Memory B cell (primary cell): ENCODE results near the gene VANGL2.
"Not testable (repeated sequence)": the region's sequence is repeated elsewhere in the genome, so short reads cannot be mapped to it uniquely, and the experiment has no call there.

Experiments used
- ATAC-seq: fragments of 150-1000 bp; cut with Tn5 transposase; 2 replicates; pipeline ENCODE4 v1.10.0; 2021; ENCODE audit warnings: low read depth, mild to moderate bottlenecking, moderate library complexity
- DNase-seq, 2 donors: peaks; one replicate each; pipeline ENCODE4 v3.0.0; 2022; ENCODE audit warnings: low spot score in 2 of 2
- H3K27ac Mint-ChIP-seq: one replicate; pipeline ENCODE4 v1.8.0; 2022; ENCODE audit warnings: mild to moderate bottlenecking, moderate library complexity, mixed read lengths
- H3K27me3 Mint-ChIP-seq: one replicate; pipeline ENCODE4 v1.8.0; 2022; ENCODE audit warnings: mixed read lengths
- H3K36me3 Mint-ChIP-seq: one replicate; pipeline ENCODE4 v1.8.0; 2022; ENCODE audit warnings: mild to moderate bottlenecking, mixed read lengths
- H3K4me1 Mint-ChIP-seq: one replicate; pipeline ENCODE4 v1.8.0; 2022; ENCODE audit warnings: mixed read lengths
- H3K4me3 Mint-ChIP-seq: one replicate; pipeline ENCODE4 v1.8.0; 2022; ENCODE audit warnings: mild to moderate bottlenecking, moderate library complexity, mixed read lengths
- H3K9me3 Mint-ChIP-seq: one replicate; pipeline ENCODE4 v1.8.0; 2022; ENCODE audit warnings: mixed read lengths

VANGL2 gene

GRCh38 chr1:160376525-160377131 is 23.7 kb upstream of the VANGL2 start:
- peaks cover 20% of the 10 kb centered on the region for H3K4me1 Mint-ChIP-seq
- DNase-seq: peak in 1 of 2 donors; percentile 11
- H3K36me3 Mint-ChIP-seq: no peaks in the 10 kb centered on the region
- H3K27ac Mint-ChIP-seq: no peak overlapping the region
- peak overlapping the region; percentile 43 for H3K4me3 Mint-ChIP-seq
- H3K9me3 Mint-ChIP-seq: no peaks in the 10 kb centered on the region
- peak; percentile 71 for ATAC-seq
- no peaks in the 10 kb centered on the region for H3K27me3 Mint-ChIP-seq

DNA sequence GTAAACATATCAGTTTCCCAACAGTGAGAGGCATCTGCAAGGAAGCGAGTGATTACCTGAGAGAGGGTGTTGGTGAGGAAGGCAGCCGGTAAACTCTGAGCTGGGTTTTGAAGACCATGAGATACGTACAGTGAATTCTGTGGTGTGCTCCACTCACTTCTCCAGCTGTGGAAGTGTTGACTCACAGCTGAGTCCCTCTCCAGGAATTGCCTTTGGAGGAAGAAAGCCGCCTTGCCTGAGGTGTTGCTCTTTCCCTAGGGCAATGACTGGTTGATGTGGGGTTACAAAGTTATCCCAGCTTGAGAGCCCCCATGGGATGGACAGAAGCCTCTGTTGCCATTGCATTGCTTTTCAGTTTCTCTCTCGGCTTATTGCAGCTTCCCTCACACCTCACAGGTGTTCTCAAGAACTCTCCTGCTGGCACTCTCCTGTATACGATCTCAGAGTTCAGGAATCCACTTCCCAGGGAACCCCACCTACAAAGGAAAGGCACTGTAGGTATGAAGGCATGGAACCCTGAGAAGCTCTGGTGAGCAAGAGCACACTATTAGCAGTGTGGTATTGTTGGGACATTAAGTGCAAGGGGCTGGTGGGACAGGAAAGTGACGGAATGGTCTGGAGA is 22.7 kb upstream of the VANGL2 start:
- H3K9me3 Mint-ChIP-seq: no peaks in the 10 kb centered on the region
- H3K36me3 Mint-ChIP-seq: no peaks in the 10 kb centered on the region
- ATAC-seq (no peak), DNase-seq (no peak)
- H3K4me3 Mint-ChIP-seq: no peak overlapping the region
- H3K27me3 Mint-ChIP-seq: no peaks in the 10 kb centered on the region
- peaks cover 20% of the 10 kb centered on the region for H3K4me1 Mint-ChIP-seq
- H3K27ac Mint-ChIP-seq: no peak overlapping the region

DNA sequence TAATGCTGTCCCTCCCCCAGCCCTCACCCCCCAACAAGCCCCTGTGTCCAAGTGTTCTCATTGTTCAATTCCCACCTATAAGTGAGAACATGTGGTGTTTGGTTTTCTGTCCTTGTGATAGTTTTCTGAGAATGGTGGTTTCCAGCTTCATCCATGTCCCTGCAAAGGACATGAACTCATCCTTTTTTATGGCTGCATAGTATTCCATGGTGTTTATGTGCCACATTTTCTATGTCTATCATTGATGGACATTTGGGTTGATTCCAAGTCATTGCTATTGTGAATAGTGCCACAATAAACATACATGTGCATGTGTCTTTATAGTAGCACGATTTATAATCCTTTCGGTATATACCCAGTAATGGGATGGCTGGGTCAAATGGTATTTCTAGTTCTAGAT is 15.6 kb upstream of the VANGL2 start:
- not testable (repeated sequence) for H3K4me1 Mint-ChIP-seq, ATAC-seq, H3K9me3 Mint-ChIP-seq, H3K27me3 Mint-ChIP-seq, H3K27ac Mint-ChIP-seq, DNase-seq, H3K4me3 Mint-ChIP-seq, H3K36me3 Mint-ChIP-seq

DNA sequence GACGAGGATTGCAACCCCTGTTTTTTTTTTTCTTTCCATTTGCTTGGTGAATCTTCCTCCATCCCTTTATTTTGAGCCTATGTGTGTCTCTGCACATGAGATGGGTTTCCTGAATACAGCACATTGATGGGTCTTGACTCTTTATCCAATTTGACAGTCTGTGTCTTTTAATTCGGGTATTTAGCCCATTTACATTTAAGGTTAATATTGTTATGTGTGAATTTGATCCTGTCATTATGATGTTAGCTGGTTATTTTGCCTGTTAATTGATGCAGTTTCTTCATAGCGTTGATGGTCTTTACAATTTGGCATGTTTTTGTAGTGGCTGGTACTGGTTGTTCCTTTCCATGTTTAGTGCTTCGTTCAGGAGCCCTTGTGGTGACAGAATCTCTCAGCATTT is 12.0 kb upstream of the VANGL2 start:
- not testable (repeated sequence) for H3K4me3 Mint-ChIP-seq, H3K4me1 Mint-ChIP-seq, H3K9me3 Mint-ChIP-seq, DNase-seq, H3K36me3 Mint-ChIP-seq, H3K27ac Mint-ChIP-seq, H3K27me3 Mint-ChIP-seq, ATAC-seq

- peaks cover 14% of the 10 kb centered on the region for H3K27me3 Mint-ChIP-seq
- ATAC-seq (no peak), DNase-seq (no peak)
- peaks cover 6% of the 10 kb centered on the region for H3K4me1 Mint-ChIP-seq
- no peaks in the 10 kb centered on the region for H3K9me3 Mint-ChIP-seq
- H3K36me3 Mint-ChIP-seq: no peaks in the 10 kb centered on the region
- no peak overlapping the region for H3K27ac Mint-ChIP-seq
- H3K4me3 Mint-ChIP-seq: no peak overlapping the region
Observed at GRCh38 chr1:160394673-160395072, 5.7 kb upstream of the VANGL2 start.

DNA sequence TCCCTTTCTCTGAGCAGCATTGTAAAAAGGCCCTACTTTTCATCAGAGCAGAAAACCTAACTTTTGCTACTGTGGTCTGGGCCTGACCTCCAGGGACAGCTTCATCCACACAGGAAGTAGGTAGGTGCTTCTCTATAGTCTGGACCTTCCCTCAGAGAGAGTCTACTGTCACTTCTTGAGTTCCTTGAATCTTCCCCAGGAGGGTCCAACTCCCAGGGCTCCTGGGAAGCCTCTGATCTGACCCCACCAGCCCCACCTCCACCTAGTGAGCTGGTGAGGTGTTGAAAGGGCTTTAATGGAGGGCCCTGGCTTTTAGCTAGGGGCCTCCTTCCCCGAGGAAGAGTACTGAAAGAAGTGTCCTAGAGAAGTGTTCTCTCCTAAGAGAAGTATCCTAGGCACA is 2.7 kb upstream of the VANGL2 start:
- Mint-ChIP-seq H3K4me1 (peaks cover 17% of the 10 kb centered on the region), H3K4me3 (no peak overlapping the region), H3K36me3 (no peaks in the 10 kb centered on the region), H3K27ac (no peak overlapping the region), H3K9me3 (no peaks in the 10 kb centered on the region), H3K27me3 (peaks cover 22% of the 10 kb centered on the region)
- DNase-seq (no peak), ATAC-seq (no peak)

GRCh38 chr1:160398823-160399222 is 1.5 kb upstream of the VANGL2 start:
- Mint-ChIP-seq H3K27ac (no peak overlapping the region), H3K9me3 (no peaks in the 10 kb centered on the region), H3K4me1 (peaks cover 18% of the 10 kb centered on the region), H3K36me3 (no peaks in the 10 kb centered on the region), H3K4me3 (no peak overlapping the region), H3K27me3 (peaks cover 21% of the 10 kb centered on the region)
- no peak for ATAC-seq
- no peak for DNase-seq

DNA sequence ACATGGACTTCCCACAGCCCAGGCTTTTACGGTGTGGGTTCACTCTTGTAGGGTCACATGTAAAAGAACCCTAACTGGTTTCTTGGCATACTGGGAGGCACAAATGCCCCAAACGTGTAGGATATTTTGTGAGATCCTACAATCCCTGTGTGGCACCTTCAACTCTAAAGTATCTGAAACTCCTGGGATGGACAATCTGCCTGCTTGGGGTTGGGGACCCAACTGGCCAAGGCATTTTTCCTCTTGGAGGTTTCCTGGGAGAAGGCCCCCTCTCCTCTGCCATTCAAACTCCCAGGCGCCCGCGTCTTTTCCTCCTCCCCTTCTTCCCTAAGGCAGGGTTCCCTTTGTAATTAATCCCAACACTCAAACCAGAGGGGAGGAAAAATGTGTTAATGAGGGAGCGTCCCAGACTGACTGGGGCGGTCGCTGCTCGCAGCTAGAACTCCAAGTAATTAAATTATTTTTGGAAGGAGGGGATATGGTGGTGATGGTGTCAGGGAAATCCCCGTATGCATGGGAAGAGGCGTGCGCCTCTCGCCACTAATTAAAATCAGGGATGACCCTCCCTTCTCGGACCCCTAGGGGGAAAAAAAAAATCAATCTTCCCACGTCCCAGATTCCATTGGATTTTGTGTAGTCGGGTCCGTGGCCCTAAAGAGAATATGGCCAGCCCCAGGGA is 681 bp upstream of the VANGL2 start:
- Mint-ChIP-seq H3K4me1 (peaks cover 21% of the 10 kb centered on the region), H3K27me3 (peaks cover 21% of the 10 kb centered on the region), H3K4me3 (peak overlapping the region; percentile 30), H3K27ac (no peak overlapping the region), H3K36me3 (no peaks in the 10 kb centered on the region), H3K9me3 (no peaks in the 10 kb centered on the region)
- no peak for DNase-seq
- ATAC-seq: no peak

DNA sequence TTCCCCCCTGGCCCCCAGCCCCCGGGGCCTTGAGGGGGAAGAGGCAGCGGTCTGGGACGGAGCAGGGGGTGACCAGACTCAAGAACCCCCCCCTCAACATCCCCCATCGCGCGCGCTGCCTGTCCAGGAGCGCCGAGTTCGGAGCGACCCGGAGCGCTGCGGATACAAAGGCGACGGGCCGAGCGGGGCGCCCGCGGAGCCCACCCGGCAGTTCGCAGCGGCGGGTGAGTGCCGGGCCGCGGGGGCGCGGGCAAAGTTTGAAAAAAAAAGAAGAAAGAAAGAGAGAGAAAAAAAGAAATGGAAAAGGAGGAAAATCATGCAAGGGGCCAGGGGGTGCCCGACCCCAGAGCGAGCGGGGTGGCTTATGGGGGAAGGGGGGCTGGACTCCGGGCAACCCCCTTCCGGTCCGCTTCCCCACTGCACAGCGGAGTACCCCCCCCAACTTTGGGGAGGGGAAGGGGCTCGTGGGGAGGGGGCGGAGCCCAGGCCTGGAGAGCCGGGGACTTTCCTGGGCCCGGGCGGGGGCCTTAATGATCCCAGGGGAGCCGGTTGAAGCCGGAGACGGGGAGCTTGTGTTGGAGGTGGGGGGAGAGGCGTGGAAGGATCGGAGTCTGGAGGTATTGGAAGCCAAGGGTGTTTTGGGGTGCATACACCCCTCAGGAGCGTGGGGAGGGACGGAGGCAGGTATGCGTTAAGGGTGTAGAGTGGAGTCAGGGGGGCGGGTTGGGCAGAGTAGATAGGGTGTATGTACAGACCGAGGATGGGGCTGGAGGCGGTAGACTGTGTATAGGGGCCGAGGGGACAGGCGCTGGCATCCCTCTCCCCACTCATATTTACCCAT is 502 bp downstream of the VANGL2 start:
- no peaks in the 10 kb centered on the region for H3K9me3 Mint-ChIP-seq
- ATAC-seq (peak; percentile 43), DNase-seq (peak in 1 of 2 donors; percentile 30)
- peaks cover 21% of the 10 kb centered on the region for H3K4me1 Mint-ChIP-seq
- H3K27ac Mint-ChIP-seq: no peak overlapping the region
- no peaks in the 10 kb centered on the region for H3K36me3 Mint-ChIP-seq
- peak overlapping the region; percentile 65 for H3K4me3 Mint-ChIP-seq
- peaks cover 16% of the 10 kb centered on the region for H3K27me3 Mint-ChIP-seq

- peaks cover 21% of the 10 kb centered on the region for H3K4me1 Mint-ChIP-seq
- H3K9me3 Mint-ChIP-seq: no peaks in the 10 kb centered on the region
- DNase-seq (no peak), ATAC-seq (peak; percentile 8)
- no peak overlapping the region for H3K27ac Mint-ChIP-seq
- peak overlapping the region; percentile 65 for H3K4me3 Mint-ChIP-seq
- no peaks in the 10 kb centered on the region for H3K36me3 Mint-ChIP-seq
- H3K27me3 Mint-ChIP-seq: peaks cover 15% of the 10 kb centered on the region
Observed at GRCh38 chr1:160401487-160401805, 1.1 kb downstream of the VANGL2 start.

DNA sequence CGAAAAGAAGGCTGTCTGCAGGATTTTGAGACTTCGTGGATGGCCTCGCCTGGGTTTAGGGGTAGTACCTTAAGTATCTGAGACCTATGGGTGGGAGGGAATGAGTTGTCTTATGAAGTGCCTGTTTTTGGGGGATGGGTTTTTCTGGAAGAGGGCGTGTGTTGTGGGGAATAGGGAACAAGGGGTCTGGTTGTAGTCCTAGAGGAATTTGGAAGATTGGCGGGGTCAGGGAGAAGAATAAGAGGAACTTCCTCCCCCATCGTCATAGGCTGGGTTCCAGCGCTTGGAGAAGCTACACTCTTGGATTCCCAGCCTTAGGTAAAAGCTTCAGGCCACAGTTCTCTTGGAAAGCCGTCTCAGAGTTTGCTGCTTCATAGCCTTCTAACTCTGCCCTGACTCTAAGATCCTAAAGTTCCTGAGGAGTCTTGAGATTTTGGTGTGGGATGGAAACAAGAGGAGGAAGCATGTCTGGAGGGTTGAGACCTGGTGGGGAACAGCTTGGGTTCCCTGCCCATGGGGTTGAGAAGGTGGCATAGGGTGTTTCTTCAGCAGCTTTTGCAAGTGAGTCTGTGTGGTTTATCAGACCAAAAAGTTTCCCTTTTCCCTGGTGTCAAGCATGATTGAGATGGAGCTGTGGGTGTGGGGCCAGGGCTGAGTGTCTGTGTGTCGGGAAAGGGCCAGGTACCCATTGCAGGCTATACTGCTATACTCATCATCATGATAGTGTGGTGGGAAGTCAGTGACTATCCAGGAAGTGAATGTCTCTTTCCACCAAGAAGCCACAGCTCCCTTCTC is 1.8 kb downstream of the VANGL2 start:
- H3K27ac Mint-ChIP-seq: no peak overlapping the region
- ATAC-seq: no peak
- H3K4me3 Mint-ChIP-seq: no peak overlapping the region
- H3K27me3 Mint-ChIP-seq: peaks cover 15% of the 10 kb centered on the region
- DNase-seq: no peak
- H3K36me3 Mint-ChIP-seq: no peaks in the 10 kb centered on the region
- no peaks in the 10 kb centered on the region for H3K9me3 Mint-ChIP-seq
- peaks cover 19% of the 10 kb centered on the region for H3K4me1 Mint-ChIP-seq

GRCh38 chr1:160403244-160403643 is 2.9 kb downstream of the VANGL2 start:
- H3K4me1 Mint-ChIP-seq: peaks cover 19% of the 10 kb centered on the region
- no peaks in the 10 kb centered on the region for H3K9me3 Mint-ChIP-seq
- no peak overlapping the region for H3K4me3 Mint-ChIP-seq
- ATAC-seq: no peak
- no peak overlapping the region for H3K27ac Mint-ChIP-seq
- H3K27me3 Mint-ChIP-seq: peaks cover 15% of the 10 kb centered on the region
- DNase-seq: no peak
- no peaks in the 10 kb centered on the region for H3K36me3 Mint-ChIP-seq

GRCh38 chr1:160404094-160404493 is 3.7 kb downstream of the VANGL2 start:
- no peak for DNase-seq

More at GRCh38 chr1:160404094-160404493, 3.7 kb downstream of the VANGL2 start:
- ATAC-seq: no peak
- Mint-ChIP-seq H3K36me3 (no peaks in the 10 kb centered on the region), H3K27ac (peak overlapping the region; percentile 39), H3K9me3 (no peaks in the 10 kb centered on the region), H3K4me1 (peaks cover 15% of the 10 kb centered on the region), H3K4me3 (no peak overlapping the region), H3K27me3 (peaks cover 11% of the 10 kb centered on the region)
